ENCODE results near the gene SUMO3.

Gene SUMO3

GRCh38 chr21:44797775-44798174, 20.1 kb downstream of the SUMO3 start:
- no peak for TF ChIP-seq CTCF (IDR thresholded peaks at IDR 0.05; ENCODE audit: insufficient read depth, low read depth, low read length, missing control alignments)
- no peak overlapping the region for H3K4me3 ChIP-seq (ENCODE audit: low read depth, low read length)
- DNase-seq (ENCODE audit: low read depth), result no peak

DNA sequence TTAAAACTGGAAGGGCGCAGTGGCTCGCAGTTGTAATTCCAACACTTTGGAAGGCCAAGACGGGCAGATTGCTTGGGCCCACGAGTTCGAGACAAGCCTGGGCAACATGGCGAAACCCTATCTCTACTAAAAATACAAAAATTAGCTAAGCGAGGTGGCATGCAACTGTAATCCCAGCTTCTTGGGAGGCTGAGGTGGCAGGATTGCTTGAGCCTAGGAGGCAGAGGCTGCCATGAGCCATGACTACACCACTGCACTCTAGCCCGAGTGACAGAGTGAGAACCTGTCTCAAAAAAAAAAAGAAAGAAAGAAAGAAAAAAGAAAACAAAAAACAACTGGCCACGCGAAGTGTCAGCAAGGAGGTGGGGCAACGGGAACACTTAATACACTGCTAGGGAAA, 22.5 kb downstream of the SUMO3 start:
- DNase-seq (ENCODE audit: low read depth), result no peak
- no peak for TF ChIP-seq CTCF (IDR thresholded peaks at IDR 0.05; ENCODE audit: insufficient read depth, low read depth, low read length, missing control alignments)
- H3K4me3 ChIP-seq (ENCODE audit: low read depth, low read length), result no peak overlapping the region

DNA sequence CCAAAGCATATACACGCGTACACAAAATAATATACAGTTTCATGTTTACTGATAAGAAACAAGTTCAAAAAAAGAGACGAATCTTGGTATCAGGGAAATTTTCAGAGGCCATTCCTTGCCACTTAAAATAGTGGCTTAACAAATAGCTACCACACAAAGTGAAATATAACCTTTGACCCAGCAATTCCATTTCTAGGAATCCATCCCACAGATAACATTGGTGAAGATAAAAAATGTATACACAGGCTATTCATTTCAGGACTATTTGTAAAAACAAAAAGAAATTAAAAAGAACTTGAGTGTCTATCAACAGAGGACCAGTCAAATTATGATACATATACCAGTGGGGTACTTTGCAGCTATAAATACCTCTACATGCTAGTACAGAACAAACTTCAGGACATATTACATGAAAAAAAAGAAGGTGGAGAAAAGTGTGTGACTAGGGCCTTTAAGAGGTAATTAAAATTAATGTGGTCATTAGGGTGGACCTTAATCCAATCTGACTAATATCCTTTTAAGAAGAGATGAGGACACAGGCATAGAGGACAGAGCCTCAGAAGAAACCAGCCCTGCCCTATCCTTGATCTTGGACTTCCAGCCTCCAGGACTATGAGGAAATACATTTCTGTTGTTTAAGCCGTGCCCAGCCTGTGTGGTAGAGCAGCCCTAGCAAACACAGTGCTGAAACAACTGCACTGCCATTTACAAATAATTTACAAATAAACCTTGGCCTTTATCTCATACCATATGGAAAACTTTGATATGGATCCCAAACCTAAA, 24.1 kb downstream of the SUMO3 start:
- no peak for TF ChIP-seq CTCF (IDR thresholded peaks at IDR 0.05; ENCODE audit: insufficient read depth, low read depth, low read length, missing control alignments)
- no peak for DNase-seq (ENCODE audit: low read depth)
- H3K4me3 ChIP-seq (ENCODE audit: low read depth, low read length), result no peak overlapping the region

DNA sequence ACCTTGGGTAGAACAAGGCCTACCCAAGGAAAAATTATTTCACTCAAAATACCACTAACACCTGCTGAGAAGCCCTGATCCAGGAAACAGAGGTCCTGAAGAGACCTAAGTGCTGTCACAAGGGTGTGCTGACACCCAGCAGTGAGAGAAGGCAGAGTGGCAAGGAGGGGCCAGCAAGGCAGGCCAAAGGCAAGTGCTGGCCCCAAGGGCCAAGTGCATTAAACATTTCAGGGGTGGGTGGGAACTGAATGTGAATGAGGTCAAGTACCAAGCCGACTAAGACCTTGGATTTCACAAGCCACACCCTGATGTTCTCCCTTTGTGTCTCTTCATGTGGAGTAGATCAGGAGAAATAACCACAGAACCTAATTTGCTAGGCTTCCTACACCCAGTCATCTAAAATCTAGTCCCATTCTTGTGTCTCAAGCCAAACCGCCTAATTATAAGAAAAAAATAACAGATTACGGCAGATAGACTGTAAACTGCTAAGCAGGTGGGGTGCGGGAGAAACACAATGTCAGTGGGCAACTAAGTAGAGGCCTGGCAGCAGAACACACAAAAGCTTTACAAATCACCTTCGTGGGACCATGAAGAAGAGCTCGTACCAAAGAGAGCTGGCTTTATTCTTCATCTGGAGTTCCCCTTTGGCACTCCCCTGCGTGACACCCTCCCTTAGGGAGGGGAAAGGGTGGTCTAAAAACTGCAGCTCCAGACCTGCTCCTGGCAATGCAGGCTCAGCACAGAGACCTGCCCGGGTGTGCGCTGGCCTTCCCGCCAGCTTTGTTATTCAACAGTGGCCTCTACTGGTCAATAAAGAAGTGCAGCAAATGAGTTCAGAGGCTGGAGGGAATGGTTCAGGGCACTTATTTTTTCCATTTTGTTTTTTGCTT, 24.9 kb downstream of the SUMO3 start:
- peak; percentile 64 for DNase-seq (ENCODE audit: low read depth)
- peak; percentile 66 for TF ChIP-seq CTCF (IDR thresholded peaks at IDR 0.05; ENCODE audit: insufficient read depth, low read depth, low read length, missing control alignments)
- H3K4me3 ChIP-seq (ENCODE audit: low read depth, low read length), result no peak overlapping the region

DNA sequence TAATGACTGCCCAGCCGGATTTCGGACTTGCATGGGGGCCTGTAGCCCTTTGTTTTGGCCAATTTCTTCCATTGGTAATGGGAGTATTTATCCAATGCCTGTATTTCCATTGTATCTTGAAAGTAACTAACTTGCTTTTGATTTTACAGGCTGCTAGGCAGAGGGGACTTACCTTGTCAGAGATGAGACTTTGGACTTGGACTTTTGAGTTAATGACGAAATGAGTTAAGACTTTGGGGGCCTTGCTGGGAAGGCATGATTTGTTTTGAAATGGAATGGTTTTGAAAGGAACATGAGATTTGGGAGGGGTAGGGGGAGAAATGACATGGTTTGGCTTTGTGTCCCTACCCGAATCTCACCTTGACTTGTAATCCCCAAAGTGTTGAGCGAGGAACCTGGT, 25.9 kb downstream of the SUMO3 start:
- DNase-seq (ENCODE audit: low read depth), result no peak
- H3K4me3 ChIP-seq (ENCODE audit: low read depth, low read length), result no peak overlapping the region
- TF ChIP-seq CTCF (IDR thresholded peaks at IDR 0.05; ENCODE audit: insufficient read depth, low read depth, low read length, missing control alignments), result no peak

DNA sequence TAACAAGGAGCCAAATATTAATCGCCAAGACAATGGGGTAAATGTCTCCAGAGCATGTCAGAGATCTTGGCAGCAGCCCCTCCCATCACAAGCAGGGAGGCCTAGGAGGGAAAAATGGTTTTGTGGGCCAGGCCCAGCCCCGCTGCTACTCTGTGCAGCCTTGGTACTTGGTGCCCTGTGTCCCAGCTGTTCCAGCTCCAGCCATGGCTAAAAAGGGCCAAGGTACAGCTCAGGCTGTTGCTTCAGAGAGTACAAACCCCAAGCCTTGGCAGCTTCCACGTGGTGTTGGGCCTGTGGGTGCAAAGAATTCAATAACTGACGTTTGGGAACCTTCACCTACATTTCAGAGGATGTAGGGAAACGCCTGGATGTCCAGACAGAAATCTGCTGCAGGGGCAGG, 26.6 kb downstream of the SUMO3 start:
- DNase-seq (ENCODE audit: low read depth), result no peak
- H3K4me3 ChIP-seq (ENCODE audit: low read depth, low read length), result no peak overlapping the region
- TF ChIP-seq CTCF (IDR thresholded peaks at IDR 0.05; ENCODE audit: insufficient read depth, low read depth, low read length, missing control alignments), result no peak
